ENCODE data around the gene CPNE2.

GRCh38 chr16:57127037-57127763 lies 34.8 kb downstream of the CPNE2 start:
- TF ChIP-seq EZH2 (IDR thresholded peaks at IDR 0.05; ENCODE audit: low read length, unreplicated experiment) (no peak), CTCF (conservative IDR thresholded peaks at IDR 0.05; ENCODE audit: low read depth, low read length) (no peak), EZH2phosphoT487 (IDR thresholded peaks at IDR 0.05; ENCODE audit: borderline replicate concordance, low read length) (no peak)
